Measurements from ENCODE around the gene GPNMB.

Gene GPNMB

DNA sequence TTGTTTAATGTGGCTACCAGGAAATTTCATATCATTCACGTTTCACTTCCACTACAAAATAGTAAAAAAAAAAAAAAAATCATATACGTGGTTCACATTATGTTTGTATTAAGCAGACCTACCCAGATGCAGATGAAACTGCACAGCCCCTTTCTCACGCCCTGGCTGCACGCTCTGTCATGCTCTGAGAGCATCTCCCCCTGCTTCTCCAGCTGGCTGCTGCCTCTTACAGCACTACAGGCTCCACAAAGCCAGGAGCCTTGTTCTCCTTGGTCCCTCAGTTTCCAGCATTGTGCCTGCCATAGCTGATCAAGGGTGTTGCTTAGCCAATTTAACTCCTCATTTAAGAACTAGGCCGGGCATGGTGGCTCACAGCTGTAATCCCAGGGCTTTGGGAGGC, 6.9 kb upstream of the GPNMB start:
- TF ChIP-seq CTCF (conservative IDR thresholded peaks at IDR 0.05) (no peak), ZFX (IDR thresholded peaks at IDR 0.05) (no peak)

GRCh38 chr7:23242321-23242720, 4.3 kb upstream of the GPNMB start:
- no peak for TF ChIP-seq ZFX (IDR thresholded peaks at IDR 0.05)
- TF ChIP-seq CTCF (conservative IDR thresholded peaks at IDR 0.05): no peak
- no peak overlapping the region for H3K27ac ChIP-seq

More for the DNA sequence above, 6.9 kb upstream of the GPNMB start:
- H3K27ac ChIP-seq: no peak overlapping the region

DNA sequence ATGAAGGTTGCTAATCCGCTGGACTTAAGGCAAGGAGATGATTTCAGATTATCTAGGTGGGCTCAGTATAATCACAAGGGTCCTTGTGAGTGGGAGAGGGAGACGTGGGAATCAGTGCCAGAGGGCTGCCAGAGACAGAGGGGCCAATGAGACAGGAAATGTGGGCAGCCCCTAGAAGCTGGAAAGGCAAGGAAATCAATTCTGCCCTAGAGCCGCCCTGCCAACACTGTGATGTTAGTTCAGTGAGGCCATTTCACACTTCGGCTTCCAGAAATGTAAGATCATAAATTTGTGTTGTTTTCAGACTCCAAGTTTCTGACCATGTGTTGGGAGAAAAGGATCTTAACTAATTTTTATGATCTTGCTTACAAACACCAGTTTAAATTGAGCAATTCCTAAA, 3.6 kb upstream of the GPNMB start:
- no peak overlapping the region for H3K27ac ChIP-seq
- TF ChIP-seq ZFX (IDR thresholded peaks at IDR 0.05) (no peak), CTCF (conservative IDR thresholded peaks at IDR 0.05) (no peak)

GRCh38 chr7:23247046-23247602, 549 bp downstream of the GPNMB start:
- no peak overlapping the region for H3K27ac ChIP-seq
- TF ChIP-seq CTCF (conservative IDR thresholded peaks at IDR 0.05): no peak
- no peak for TF ChIP-seq ZFX (IDR thresholded peaks at IDR 0.05)

GRCh38 chr7:23247603-23248335, 1.2 kb downstream of the GPNMB start:
- TF ChIP-seq CTCF (conservative IDR thresholded peaks at IDR 0.05): no peak
- no peak for TF ChIP-seq ZFX (IDR thresholded peaks at IDR 0.05)

GRCh38 chr7:23249486-23249885, 2.9 kb downstream of the GPNMB start:
- TF ChIP-seq ZFX (IDR thresholded peaks at IDR 0.05) (no peak), CTCF (conservative IDR thresholded peaks at IDR 0.05) (no peak)
- no peak overlapping the region for H3K27ac ChIP-seq

More at GRCh38 chr7:23247603-23248335, 1.2 kb downstream of the GPNMB start:
- no peak overlapping the region for H3K27ac ChIP-seq

DNA sequence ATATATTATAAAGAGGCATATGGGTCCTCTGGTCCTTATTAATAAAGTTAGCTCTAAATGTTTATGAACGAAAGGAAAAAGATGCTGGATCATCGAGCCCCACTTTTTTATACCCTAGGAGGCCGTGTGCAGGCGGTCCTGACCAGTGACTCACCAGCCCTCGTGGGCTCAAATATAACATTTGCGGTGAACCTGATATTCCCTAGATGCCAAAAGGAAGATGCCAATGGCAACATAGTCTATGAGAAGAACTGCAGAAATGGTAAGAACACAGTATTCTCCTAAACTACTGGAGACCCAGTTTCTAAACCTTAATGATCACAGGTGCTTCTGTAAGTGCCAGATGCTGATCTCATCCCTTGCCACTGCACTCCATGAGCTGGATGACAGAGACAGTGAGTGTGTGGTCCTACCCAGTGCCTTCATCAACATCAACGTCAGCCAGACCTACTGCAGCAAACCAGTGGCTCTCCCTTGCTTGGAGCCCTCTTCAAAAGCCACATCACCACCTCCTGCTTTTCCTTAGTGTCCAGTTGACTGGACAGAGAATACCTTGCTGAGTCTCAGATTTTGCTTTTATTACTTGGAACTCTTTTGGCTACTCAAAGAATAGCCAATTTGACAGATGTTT, 7.6 kb downstream of the GPNMB start:
- TF ChIP-seq ZFX (IDR thresholded peaks at IDR 0.05) (no peak), CTCF (conservative IDR thresholded peaks at IDR 0.05) (no peak)
- no peak overlapping the region for H3K27ac ChIP-seq
